ENCODE results near the gene HDHD2.
"Not testable (repeated sequence)": the region's sequence is repeated elsewhere in the genome, so short reads cannot be mapped to it uniquely, and the experiment has no call there.

Gene HDHD2

DNA sequence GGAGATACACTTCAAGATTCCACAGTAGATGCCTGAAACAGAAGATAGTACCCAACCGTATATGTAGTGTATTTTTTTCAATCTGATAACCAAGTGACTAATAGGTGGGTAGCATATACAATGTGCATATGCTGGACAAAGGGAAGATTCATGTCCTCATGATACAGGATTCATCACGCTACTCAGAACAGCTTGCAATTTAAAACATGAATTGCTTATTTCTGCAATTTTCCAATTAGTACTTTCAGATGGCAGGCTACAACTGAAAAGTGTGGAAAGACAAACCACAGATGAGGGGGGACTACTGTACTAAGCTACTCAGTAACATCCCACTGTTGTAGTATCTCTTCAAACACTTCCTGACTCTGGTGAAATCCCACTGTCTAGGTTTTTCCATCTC is 22.2 kb upstream of the HDHD2 start:
- H3K9me3 ChIP-seq = no peaks in the 10 kb centered on the region
- H3K4me1 ChIP-seq = peaks cover 0 to 34% (median 23%) of the 10 kb centered on the region in 4 donors
- DNase-seq = no peak
- TF ChIP-seq, protein P1, sequence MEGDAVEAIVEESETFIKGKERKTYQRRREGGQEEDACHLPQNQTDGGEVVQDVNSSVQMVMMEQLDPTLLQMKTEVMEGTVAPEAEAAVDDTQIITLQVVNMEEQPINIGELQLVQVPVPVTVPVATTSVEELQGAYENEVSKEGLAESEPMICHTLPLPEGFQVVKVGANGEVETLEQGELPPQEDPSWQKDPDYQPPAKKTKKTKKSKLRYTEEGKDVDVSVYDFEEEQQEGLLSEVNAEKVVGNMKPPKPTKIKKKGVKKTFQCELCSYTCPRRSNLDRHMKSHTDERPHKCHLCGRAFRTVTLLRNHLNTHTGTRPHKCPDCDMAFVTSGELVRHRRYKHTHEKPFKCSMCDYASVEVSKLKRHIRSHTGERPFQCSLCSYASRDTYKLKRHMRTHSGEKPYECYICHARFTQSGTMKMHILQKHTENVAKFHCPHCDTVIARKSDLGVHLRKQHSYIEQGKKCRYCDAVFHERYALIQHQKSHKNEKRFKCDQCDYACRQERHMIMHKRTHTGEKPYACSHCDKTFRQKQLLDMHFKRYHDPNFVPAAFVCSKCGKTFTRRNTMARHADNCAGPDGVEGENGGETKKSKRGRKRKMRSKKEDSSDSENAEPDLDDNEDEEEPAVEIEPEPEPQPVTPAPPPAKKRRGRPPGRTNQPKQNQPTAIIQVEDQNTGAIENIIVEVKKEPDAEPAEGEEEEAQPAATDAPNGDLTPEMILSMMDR (IDR thresholded peaks at IDR 0.05) = no peak
- H3K4me3 ChIP-seq = no peak overlapping the region
- H3K27ac ChIP-seq = no peak overlapping the region
- intact Hi-C loops (cut with DNase I; ENCODE audit: low total_unique reads) = no loop called here
- no peaks in the 10 kb centered on the region for H3K27me3 ChIP-seq
- no peaks in the 10 kb centered on the region for H3K36me3 ChIP-seq

DNA sequence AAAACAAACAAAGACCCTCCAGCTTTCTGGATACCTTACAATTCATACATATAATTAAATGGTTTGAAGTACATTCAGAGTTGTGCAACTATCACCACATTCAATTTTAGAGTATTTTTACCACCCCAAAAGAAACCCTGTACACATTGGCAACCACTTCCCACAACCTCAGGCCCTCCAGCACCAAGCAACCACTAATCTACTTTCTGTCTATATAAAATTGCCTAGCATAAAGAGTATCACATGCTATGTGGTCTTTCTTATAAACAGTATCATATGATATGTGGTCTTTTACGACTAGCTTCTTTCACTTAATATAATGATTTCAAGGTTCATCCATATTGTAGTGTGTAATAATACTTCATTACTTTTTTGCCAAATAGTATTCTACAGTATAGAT is 18.6 kb upstream of the HDHD2 start:
- H3K27me3 ChIP-seq = no peaks in the 10 kb centered on the region
- H3K9me3 ChIP-seq = no peaks in the 10 kb centered on the region
- no peak overlapping the region for H3K27ac ChIP-seq
- TF ChIP-seq, protein P1 (IDR thresholded peaks at IDR 0.05) = no peak
- no peaks in the 10 kb centered on the region for H3K36me3 ChIP-seq
- no peak for DNase-seq
- intact Hi-C loops (cut with DNase I; ENCODE audit: low total_unique reads) = no loop called here
- H3K4me1 ChIP-seq = peaks cover 0 to 12% (median 7%) of the 10 kb centered on the region in 4 donors
- no peak overlapping the region for H3K4me3 ChIP-seq

DNA sequence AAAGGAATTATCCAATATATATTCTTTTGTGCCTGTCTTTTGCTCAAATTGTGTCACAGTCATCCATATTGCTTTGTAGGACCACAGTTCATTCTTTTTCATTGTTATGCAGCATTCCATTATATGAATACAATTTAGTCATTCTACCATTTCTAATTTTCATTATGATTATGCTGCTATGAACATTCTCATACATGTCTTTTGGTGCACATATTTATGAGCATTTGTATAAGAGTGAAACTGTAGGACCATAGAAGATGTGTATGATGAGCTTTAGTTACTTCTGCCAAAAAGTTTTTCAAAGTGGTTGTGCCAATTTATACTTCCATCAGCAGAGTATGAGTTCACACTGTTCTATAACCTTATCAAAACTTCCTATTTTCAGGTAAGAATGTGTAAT is 18.2 kb upstream of the HDHD2 start:
- H3K27ac ChIP-seq = no peak overlapping the region
- intact Hi-C loops (cut with DNase I; ENCODE audit: low total_unique reads) = no loop called here
- H3K36me3 ChIP-seq = no peaks in the 10 kb centered on the region
- TF ChIP-seq, protein P1 (IDR thresholded peaks at IDR 0.05) = no peak
- H3K9me3 ChIP-seq = no peaks in the 10 kb centered on the region
- H3K27me3 ChIP-seq = no peaks in the 10 kb centered on the region
- peaks cover 0 to 8% (median 4%) of the 10 kb centered on the region in 4 donors for H3K4me1 ChIP-seq
- no peak overlapping the region for H3K4me3 ChIP-seq
- DNase-seq = no peak

DNA sequence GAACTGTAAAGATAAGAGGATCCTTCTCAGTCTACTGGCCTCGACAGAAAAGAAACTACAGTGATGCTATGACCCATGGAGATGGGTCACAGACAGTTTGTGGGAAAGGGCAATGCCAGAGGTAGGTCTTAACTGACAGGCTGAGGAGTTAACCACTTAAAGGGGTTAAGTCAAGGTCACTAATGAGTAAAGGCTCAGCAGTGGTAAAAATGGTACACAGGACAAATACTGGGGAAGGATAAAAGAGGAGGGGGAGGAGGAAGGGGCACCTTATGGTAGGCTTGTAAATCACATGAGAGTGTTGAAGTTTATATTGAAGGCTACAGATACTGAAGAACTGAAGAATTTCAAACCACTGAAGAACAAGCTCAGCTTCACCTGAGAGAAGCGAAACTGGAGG is 16.0 kb upstream of the HDHD2 start:
- Histone ChIP-seq H3K4me1 (no peaks in the 10 kb centered on the region), H3K4me3 (no peak overlapping the region), H3K36me3 (no peaks in the 10 kb centered on the region), H3K27ac (no peak overlapping the region), H3K27me3 (no peaks in the 10 kb centered on the region), H3K9me3 (no peaks in the 10 kb centered on the region)
- TF ChIP-seq, protein P1 (IDR thresholded peaks at IDR 0.05) = no peak
- DNase-seq = no peak
- intact Hi-C loops (cut with DNase I; ENCODE audit: low total_unique reads) = no loop called here

DNA sequence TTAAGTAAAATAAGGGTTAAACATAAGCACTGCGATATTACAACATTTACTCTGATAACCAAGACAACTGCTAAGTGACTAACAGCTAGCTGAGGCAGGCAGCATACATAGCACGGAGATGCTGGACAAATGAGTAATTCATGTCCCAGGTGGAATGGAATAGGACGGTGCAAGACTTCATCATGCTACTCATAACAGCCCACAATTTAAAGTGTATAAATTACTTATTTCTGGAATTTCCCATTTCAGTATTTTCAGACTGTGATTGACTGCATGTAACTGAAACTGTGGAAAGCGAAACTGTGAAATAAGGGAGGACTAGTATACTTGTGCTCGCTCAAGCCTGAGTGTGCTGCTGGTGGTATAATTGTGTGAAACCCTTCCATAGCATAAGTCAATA is 12.9 kb upstream of the HDHD2 start:
- Histone ChIP-seq H3K9me3 (no peaks in the 10 kb centered on the region), H3K27ac (no peak overlapping the region), H3K4me3 (no peak overlapping the region), H3K36me3 (peaks cover 0 to 6% (median 0%) of the 10 kb centered on the region in 3 donors), H3K4me1 (no peaks in the 10 kb centered on the region), H3K27me3 (no peaks in the 10 kb centered on the region)
- no peak for DNase-seq
- intact Hi-C loops (cut with DNase I; ENCODE audit: low total_unique reads) = no loop called here
- TF ChIP-seq, protein P1 (IDR thresholded peaks at IDR 0.05) = no peak

DNA sequence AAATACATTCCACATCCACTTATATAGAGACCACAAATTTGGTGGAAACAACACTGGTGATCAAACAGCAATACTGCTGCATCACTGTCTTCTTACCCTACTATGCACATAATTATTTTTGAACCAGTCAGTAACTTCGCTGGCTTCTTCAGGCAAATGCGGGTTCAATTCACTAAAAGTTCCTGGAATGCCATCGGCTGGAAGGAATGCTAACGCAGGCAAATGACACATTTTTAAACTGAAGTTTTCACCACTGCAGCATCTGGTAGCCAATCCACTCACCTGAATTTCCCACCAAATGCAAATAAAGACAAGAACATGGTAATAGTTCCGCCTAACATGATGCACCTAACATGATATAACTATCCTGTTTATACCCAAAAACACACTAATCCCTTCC is 10.0 kb upstream of the HDHD2 start:
- H3K9me3 ChIP-seq = no peaks in the 10 kb centered on the region
- peaks cover 0 to 6% (median 6%) of the 10 kb centered on the region in 3 donors for H3K36me3 ChIP-seq
- intact Hi-C loops (cut with DNase I; ENCODE audit: low total_unique reads) = no loop called here
- no peaks in the 10 kb centered on the region for H3K4me1 ChIP-seq
- DNase-seq = no peak
- no peak overlapping the region for H3K27ac ChIP-seq
- no peaks in the 10 kb centered on the region for H3K27me3 ChIP-seq
- no peak overlapping the region for H3K4me3 ChIP-seq
- TF ChIP-seq, protein P1 (IDR thresholded peaks at IDR 0.05) = no peak

DNA sequence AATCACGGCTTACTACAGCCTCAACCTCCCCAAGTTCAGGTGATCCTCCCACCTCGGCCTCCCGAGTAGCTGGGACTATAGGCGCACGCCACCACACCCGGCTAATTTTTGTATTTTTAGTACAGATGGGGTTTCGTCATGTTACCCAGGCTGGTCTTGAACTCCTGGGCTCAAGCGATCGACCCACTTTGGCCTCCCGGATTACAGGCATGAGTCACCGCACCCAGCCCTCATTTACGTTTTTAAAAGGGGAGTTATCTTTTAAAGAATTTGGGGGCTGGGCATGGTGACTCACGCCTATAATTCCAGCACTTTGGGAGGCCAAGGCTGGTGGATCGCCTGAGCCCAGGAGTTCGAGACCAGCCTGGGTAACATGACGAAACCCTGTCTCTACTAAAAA is 8.1 kb upstream of the HDHD2 start:
- H3K4me1 ChIP-seq; H3K9me3 ChIP-seq; H3K4me3 ChIP-seq; DNase-seq; H3K27me3 ChIP-seq; intact Hi-C loops (cut with DNase I; ENCODE audit: low total_unique reads); H3K27ac ChIP-seq: not testable (repeated sequence)
- H3K36me3 ChIP-seq = peaks cover 12 to 19% (median 17%) of the 10 kb centered on the region in 3 donors
